ENCODE measurements around the gene FAM114A1.

The FAM114A1 gene

DNA sequence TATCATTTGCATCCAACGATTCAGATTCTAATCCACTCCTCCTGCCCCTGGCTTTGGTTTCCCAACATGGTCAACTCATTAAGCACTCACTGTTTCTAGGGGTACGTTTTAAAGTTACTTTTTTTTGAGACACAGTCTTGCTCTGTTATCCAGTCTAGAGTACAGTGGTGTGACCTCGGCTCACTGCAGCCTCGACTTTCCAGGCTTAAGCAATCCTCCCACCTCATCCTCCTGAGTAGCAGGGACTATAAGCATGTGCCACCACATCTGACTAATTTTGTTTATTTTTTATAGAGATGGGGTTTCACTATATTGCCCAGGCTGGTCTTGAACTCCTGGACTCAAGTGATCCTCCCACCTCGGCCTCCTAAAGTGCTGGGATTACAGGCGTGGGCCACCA, 115.7 kb downstream of the FAM114A1 start:
- TF ChIP-seq ZNF621 (tag by site-specific recombination; IDR thresholded peaks at IDR 0.05) (no peak), ZNF2 (tag by site-specific recombination; IDR thresholded peaks at IDR 0.05) (no peak), HOXC10 (CRISPR knock-in tag; IDR thresholded peaks at IDR 0.05) (no peak), ZNF76 (tag by site-specific recombination; IDR thresholded peaks at IDR 0.05; ENCODE audit: borderline replicate concordance, low read depth) (no peak), REPIN1 (tag by site-specific recombination; IDR thresholded peaks at IDR 0.05; ENCODE audit: low read depth) (no peak), SCRT1 (tag by site-specific recombination; IDR thresholded peaks at IDR 0.05; ENCODE audit: borderline replicate concordance) (no peak), ZNF221 (tag by site-specific recombination; IDR thresholded peaks at IDR 0.05; ENCODE audit: borderline replicate concordance) (no peak), ZNF777 (tag by site-specific recombination; IDR thresholded peaks at IDR 0.05; ENCODE audit: borderline replicate concordance) (no peak), ZNF121 (tag by site-specific recombination; IDR thresholded peaks at IDR 0.05) (no peak), ZNF274 (IDR thresholded peaks at IDR 0.05; ENCODE audit: low read length) (no peak), ZNF274 (tag by site-specific recombination; IDR thresholded peaks at IDR 0.05; ENCODE audit: borderline replicate concordance) (no peak)

DNA sequence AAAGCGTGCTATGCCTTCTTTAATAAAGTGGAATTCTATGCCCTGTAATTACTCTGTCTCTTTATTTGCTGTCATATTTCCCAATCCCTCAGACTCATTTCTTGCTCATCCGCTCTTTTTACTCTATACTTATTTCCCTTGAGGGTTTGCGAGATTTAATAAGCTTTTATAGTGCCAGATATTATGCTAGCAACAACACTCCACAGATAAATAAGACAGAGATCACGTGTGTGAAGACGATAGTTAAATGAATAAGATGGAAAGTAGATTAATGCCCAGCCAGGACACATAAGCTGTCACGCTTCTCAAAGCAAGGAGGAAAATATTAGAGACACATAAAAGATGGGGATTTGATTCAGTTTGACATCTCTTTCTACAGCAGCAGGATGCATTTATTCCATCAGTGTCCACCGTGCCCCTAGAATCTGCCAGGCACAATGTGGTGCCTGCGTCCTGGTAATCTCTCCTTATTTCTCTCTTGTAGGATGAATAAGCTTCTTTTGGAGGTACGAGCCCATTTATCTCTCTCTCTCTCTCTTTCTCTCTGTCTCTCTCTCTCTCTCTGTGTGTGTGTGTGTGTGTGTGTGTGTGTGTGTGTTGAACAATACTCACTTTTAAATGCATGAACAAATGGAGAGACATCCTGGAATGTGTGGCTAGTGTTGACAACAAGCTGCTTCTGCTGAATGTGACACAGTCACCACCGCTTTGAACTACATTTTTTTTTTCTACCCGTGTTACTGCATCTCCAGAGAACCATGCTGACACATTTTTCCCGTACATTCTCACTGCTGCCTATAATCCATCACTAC, 116.4 kb downstream of the FAM114A1 start:
- H3K27ac ChIP-seq (ENCODE audit: extremely low read depth, low read depth, low read length): no peak overlapping the region
- no peaks in the 10 kb centered on the region for H3K4me1 ChIP-seq (ENCODE audit: control insufficient read depth, insufficient read depth, low read length)
- no peak overlapping the region for H3K4me3 ChIP-seq (ENCODE audit: low read depth, low read length)
- H3K36me3 ChIP-seq (ENCODE audit: control insufficient read depth in 2 of 2, insufficient read depth in 1 of 2, low read length in 2 of 2): no peaks in the 10 kb centered on the region
- no peaks in the 10 kb centered on the region for H3K9me3 ChIP-seq (ENCODE audit: control insufficient read depth, insufficient read depth, low read depth, low read length)
- ChIA-PET CTCF (interaction anchor here (0.6 to 1.3 kb wide), 2 partner anchors 123 to 226 kb away, joined by 3 read pairs; no protein-coding TSS in a partner anchor), POLR2A (no interaction called here)
- no peak for TF ChIP-seq ZNF830 (tag by site-specific recombination; IDR thresholded peaks at IDR 0.05; ENCODE audit: low read depth)
- TF ChIP-seq TCF7L2 (IDR thresholded peaks at IDR 0.05; ENCODE audit: borderline replicate concordance, low read depth, low read length): no peak
- TF ChIP-seq ZNF654 (tag by site-specific recombination; IDR thresholded peaks at IDR 0.05; ENCODE audit: low read depth): no peak
- peak; percentile 46; the same call in 1 of the 2 replicates for TF ChIP-seq ZNF596 (tag by site-specific recombination; IDR thresholded peaks at IDR 0.05)
- TF ChIP-seq TRIM28 (IDR thresholded peaks at IDR 0.05; ENCODE audit: borderline replicate concordance, low read length): no peak
- no peak for TF ChIP-seq REPIN1 (tag by site-specific recombination; IDR thresholded peaks at IDR 0.05; ENCODE audit: low read depth)
- TF ChIP-seq, protein P1, sequence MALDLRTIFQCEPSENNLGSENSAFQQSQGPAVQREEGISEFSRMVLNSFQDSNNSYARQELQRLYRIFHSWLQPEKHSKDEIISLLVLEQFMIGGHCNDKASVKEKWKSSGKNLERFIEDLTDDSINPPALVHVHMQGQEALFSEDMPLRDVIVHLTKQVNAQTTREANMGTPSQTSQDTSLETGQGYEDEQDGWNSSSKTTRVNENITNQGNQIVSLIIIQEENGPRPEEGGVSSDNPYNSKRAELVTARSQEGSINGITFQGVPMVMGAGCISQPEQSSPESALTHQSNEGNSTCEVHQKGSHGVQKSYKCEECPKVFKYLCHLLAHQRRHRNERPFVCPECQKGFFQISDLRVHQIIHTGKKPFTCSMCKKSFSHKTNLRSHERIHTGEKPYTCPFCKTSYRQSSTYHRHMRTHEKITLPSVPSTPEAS (tag by site-specific recombination; IDR thresholded peaks at IDR 0.05): peak; percentile 59; the same call in 1 of the 2 replicates
- TF ChIP-seq, protein P2, sequence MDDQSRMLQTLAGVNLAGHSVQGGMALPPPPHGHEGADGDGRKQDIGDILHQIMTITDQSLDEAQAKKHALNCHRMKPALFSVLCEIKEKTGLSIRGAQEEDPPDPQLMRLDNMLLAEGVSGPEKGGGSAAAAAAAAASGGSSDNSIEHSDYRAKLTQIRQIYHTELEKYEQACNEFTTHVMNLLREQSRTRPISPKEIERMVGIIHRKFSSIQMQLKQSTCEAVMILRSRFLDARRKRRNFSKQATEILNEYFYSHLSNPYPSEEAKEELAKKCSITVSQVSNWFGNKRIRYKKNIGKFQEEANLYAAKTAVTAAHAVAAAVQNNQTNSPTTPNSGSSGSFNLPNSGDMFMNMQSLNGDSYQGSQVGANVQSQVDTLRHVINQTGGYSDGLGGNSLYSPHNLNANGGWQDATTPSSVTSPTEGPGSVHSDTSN (CRISPR knock-in tag; IDR thresholded peaks at IDR 0.05): no peak

More for the DNA sequence above, 115.7 kb downstream of the FAM114A1 start:
- no peaks in the 10 kb centered on the region for H3K36me3 ChIP-seq (ENCODE audit: control insufficient read depth in 2 of 2, insufficient read depth in 1 of 2, low read length in 2 of 2)
- no peaks in the 10 kb centered on the region for H3K4me1 ChIP-seq (ENCODE audit: control insufficient read depth, insufficient read depth, low read length)
- ChIA-PET POLR2A (no interaction called here), CTCF (no interaction called here)
- no peaks in the 10 kb centered on the region for H3K9me3 ChIP-seq (ENCODE audit: control insufficient read depth, insufficient read depth, low read depth, low read length)
- no peak overlapping the region for H3K27ac ChIP-seq (ENCODE audit: extremely low read depth, low read depth, low read length)
- H3K4me3 ChIP-seq (ENCODE audit: low read depth, low read length): no peak overlapping the region

DNA sequence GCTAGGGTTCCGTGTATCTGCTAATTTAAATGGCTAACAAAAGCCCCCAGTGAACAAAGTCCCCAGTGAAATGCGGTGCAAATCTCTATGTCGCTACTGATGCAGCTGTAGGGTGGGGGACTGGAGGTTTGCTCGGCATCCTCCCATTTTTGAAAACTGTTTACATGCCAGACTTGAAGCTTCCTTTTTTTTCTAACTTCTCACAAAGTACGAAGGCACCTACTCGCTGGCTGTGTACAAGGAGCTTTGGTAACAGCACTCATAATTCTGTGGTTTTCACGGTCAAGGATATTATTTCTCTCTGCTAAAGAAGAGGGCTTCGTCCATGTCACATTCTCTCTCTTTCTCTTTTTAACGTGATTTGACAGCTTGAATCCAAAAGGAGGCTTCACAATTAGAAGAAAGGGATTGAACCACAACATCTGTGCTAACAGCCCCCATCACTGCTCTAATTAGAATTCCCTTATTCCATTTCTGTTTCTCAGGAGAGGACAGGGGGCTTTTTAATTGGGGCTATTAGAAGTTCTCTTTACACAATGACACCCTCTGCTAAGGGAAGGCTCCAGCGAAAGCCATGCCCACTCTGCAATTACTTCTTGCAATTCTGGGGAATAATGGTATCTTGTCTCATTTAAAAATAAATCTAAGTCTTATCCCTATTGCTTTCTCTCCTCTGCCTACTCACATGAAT, 117.9 kb downstream of the FAM114A1 start:
- no peaks in the 10 kb centered on the region for H3K4me1 ChIP-seq (ENCODE audit: control insufficient read depth, insufficient read depth, low read length)
- CTCF ChIA-PET: interaction anchor here (1.3 kb wide), 1 partner anchor 125 kb away, joined by 3 read pairs; no protein-coding TSS in a partner anchor

More for the DNA sequence above, 117.9 kb downstream of the FAM114A1 start:
- H3K4me3 ChIP-seq (ENCODE audit: low read depth, low read length): no peak overlapping the region
- POLR2A ChIA-PET: no interaction called here
- no peak overlapping the region for H3K27ac ChIP-seq (ENCODE audit: extremely low read depth, low read depth, low read length)
- TF ChIP-seq ZNF335 (tag by site-specific recombination; conservative IDR thresholded peaks at IDR 0.05) (peak; percentile 11; the same call in 1 of the 2 replicates), ZNF19 (tag by site-specific recombination; IDR thresholded peaks at IDR 0.05; ENCODE audit: low read depth) (no peak)
- TF ChIP-seq, protein P3, sequence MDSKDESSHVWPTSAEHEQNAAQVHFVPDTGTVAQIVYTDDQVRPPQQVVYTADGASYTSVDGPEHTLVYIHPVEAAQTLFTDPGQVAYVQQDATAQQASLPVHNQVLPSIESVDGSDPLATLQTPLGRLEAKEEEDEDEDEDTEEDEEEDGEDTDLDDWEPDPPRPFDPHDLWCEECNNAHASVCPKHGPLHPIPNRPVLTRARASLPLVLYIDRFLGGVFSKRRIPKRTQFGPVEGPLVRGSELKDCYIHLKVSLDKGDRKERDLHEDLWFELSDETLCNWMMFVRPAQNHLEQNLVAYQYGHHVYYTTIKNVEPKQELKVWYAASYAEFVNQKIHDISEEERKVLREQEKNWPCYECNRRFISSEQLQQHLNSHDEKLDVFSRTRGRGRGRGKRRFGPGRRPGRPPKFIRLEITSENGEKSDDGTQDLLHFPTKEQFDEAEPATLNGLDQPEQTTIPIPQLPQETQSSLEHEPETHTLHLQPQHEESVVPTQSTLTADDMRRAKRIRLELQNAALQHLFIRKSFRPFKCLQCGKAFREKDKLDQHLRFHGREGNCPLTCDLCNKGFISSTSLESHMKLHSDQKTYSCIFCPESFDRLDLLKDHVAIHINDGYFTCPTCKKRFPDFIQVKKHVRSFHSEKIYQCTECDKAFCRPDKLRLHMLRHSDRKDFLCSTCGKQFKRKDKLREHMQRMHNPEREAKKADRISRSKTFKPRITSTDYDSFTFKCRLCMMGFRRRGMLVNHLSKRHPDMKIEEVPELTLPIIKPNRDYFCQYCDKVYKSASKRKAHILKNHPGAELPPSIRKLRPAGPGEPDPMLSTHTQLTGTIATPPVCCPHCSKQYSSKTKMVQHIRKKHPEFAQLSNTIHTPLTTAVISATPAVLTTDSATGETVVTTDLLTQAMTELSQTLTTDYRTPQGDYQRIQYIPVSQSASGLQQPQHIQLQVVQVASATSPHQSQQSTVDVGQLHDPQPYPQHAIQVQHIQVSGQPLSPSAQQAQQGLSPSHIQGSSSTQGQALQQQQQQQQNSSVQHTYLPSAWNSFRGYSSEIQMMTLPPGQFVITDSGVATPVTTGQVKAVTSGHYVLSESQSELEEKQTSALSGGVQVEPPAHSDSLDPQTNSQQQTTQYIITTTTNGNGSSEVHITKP (tag by site-specific recombination; IDR thresholded peaks at IDR 0.05): no peak
- no peaks in the 10 kb centered on the region for H3K9me3 ChIP-seq (ENCODE audit: control insufficient read depth, insufficient read depth, low read depth, low read length)
- H3K36me3 ChIP-seq (ENCODE audit: control insufficient read depth in 2 of 2, insufficient read depth in 1 of 2, low read length in 2 of 2): no peaks in the 10 kb centered on the region

Measured in HEK293 (cell line).